Myocyte (in vitro differentiated cells): ENCODE results near the gene ELP4. TPM values are rescaled to one million over a fixed set of nuclear protein-coding genes. Genes with fewer than 3 reads are reported as not detected.
"Not testable (repeated sequence)": the region's sequence is repeated elsewhere in the genome, so short reads cannot be mapped to it uniquely, and the experiment has no call there.

Experiments used
- DNase-seq: peaks from one replicate; pipeline ENCODE4 v3.0.0-alpha.2; 2012; ENCODE audit warnings: low read depth
- total RNA-seq: library from RNA; depleted of rRNA; stranded (reverse); fragments of >200 nt; gene quantifications from 2 replicates; pipeline ENCODE4 v1.2.3, GENCODE V29; 2014

ELP4 gene
- total RNA-seq, 1 donor from 2014 or later = 27.2 TPM

DNA sequence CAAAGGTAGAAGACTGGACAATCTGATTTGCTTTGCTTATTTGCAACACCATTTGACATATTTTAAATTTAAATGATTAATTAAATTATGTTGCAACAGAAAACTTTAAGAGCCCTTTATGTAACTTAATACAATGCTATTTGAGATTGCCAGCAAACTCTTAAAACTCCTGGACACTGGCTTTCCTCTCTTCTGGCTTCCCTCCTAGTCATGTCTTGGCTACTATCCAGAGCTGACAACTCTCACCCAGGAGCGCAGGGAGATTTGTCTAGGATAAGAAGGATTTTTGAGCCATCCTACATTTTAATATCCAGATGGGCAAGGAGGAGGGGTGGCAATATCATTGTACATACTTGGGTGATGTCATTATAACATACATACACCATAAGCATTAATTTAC, 134.3 kb downstream of the ELP4 start:
- peak; percentile 84 for DNase-seq

DNA sequence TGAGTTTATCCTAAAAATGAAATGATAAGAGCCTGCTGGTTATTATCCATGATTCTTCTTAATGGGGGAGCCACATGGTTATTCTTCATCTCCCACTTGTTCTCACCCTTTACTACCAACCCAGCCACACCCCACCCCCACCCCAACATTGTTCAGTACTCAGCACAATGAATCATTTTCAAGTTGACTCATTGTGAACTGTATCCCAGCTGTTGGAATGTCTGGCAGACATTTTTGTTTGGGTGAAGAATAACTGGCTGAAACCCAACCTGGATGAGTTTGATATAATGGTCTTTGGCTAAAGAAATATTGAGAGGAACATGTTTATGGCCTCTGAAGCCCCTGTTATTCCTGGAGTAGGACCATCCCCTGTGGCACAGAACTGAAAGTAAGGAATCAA, 136.2 kb downstream of the ELP4 start:
- peak; percentile 94 for DNase-seq

DNA sequence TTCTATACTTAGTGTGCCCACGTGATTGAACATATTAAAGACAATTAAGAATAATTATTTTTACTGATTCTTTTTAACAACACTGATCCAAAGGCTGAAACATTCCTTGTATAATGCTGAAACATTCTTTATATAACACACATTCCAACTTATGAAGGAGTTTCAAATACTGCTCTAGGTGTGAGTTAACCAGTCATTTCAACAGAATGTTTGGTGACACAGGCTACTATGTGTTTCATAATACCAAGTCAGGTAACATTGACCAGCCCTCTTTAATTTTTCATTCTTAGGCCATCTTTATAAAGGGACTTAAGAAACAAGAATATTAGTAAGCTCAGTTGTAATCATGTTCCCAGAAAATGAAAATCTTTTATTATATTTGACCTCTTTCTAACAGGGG, 136.6 kb downstream of the ELP4 start:
- peak; percentile 24 for DNase-seq

DNA sequence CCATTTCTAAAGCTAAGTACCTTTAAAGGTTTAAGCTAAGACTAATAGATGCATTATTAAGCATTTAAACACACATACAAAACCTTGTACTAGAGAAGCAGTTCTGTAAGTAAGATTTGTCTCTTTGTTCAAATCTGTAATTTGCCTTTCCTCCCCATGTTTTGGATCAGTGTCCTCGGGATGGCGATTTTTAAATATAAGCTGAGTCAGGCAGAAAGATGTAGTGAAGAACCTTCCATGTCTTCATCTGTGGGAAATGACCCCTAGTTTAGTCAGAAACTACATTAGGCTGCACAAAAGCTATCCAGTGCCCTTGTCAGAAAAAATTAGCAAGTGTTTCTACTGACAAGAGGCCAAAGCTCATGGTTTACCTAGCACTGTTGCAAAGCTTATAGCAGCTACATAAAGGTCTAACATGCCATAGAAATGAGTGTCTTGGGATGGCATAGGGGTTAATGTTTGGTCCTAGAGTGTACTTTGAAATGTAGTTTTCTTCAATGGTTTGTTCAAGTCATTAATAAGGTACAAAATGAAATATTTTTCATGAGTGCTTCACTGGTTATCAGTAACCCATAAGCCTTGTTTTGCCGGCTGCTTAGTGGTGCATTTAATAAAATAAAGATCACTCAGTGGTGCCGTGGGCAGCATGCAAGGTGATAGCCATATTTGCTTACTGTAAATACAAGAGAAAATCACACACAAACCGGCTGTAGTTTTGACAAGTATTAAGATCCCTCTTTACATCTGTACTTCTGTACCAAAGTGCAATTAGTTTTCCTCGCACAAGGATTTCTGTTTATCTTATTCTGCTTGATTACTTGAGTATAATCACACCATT, 139.8 kb downstream of the ELP4 start:
- DNase-seq = no peak

DNA sequence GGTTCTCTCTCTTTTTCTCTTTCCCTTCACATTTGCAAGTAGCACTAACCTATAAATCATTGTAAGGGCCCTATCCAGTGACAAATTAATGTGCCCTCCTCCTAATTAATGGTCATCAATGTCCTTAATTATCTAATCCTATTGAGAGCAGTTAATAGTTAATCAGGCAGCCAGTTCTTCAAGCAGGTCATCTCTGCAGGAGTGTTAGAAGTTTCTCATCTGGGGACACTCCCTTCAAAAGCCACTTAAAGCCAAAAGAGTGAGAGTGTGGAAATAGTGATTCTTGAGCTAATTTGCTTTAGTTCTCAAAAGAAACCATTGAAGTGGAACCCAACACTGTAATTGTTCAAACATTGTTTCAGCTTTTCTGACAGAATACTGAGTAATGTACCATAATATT, 141.6 kb downstream of the ELP4 start:
- no peak for DNase-seq

DNA sequence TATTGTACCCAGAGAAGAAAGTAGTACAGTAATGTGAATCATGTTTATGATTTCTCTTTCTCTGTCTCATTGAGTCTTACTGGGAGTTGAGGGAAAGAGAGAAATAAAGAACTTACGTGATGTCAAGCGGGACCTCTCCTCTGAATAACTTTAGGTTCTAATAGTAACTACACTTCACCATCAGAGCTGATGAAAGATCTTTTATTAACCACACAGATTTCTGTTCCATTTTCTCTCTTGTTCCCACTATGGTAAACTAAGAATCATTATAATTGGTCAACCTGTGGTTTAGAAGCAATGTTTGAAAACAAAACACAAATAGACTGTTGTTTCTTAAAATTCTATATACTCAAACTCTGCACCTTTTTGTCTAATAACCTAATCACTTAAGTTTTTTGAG, 142.3 kb downstream of the ELP4 start:
- DNase-seq = no peak

DNA sequence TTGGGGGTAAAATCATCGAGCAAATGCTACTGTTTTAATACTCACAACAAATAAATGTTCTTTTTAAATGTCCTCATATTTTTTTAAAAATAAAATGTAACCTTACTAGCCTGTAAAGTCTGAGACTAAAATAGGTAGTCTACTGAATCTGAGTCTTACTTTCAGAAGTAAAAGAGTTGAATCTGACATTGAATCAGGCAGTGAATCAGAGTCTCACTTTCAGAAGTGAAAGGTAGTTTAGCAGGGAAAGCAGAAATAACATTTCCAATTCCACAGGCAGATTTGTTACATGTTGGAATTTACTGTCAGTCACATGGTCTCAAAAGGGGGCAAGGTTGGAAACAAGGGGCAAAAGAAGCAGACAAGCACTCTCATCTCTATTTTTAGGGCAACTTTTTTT, 143.0 kb downstream of the ELP4 start:
- no peak for DNase-seq

DNA sequence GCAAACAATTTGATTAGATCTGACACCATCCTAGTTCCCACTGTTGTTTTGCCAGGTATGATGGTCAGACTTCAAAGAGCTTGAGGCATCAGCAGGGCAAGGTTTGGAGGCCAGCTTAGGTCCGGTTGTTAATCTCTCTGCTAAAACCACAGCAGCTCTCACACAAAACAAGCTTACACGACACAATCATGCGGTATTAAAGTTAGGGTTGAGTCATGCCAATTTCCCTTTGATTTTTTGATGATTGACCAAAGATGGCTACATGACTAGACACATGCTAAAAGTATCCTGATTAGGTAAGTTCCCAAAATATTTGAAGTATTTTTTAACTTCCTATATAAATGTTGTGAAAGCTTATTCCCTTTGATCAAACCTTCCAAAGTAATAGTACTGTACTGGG, 145.9 kb downstream of the ELP4 start:
- peak; percentile 79 for DNase-seq

DNA sequence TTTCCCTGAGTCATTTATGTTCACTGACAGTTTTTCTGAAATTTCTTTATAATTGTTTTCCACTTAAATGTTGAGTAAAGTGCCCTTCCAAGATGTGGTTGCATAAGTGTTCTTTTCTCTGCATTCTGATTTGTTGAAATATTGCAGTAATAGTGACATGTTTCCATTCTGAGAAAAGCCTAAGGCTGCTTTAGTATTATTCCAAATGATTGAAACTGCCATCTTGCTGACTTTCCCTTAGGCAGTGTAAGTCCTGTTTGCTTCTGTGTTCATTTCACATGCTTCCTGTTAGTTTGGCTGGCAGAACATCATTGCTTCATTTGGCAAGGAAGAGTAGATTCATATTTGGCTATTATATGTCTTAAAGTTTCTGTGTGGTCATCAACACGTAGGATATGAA, 146.5 kb downstream of the ELP4 start:
- DNase-seq = no peak

DNA sequence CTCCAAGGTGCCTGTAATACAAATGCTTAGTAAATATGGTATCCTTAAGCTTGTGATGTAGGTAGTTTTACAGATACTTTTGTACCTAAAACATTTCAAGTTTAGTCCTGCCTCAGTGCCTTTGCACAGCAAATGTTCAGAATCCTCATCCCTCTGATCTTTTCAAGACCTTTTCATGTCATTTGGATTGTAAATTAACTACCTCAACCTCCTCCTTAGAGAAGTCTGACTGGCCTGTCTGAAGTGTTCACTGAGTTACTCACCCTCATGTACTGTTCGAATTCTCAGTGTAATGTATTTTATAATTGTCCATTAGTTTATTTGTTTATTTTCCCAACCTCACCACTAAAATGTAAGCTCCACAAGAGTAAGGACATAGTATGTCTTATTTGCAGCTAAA, 147.5 kb downstream of the ELP4 start:
- no peak for DNase-seq

DNA sequence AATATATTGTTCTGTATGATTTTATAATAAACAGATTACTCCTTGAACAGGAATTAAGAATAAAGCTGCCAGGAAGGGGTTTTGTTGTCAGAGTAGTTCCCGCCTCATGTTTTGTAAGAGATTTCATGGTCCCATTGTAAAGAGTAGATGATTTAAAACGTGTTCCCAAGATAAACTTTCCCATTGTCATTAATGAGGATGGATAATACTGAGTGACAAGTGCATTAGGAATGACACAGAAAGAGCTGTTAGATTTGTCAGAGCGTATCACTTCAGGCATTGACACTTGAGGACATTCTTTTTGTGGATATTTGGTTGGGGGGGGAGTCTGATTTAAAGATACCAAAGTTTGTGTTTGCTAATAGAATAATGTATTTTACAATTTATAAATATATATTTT, 154.6 kb downstream of the ELP4 start:
- no peak for DNase-seq

DNA sequence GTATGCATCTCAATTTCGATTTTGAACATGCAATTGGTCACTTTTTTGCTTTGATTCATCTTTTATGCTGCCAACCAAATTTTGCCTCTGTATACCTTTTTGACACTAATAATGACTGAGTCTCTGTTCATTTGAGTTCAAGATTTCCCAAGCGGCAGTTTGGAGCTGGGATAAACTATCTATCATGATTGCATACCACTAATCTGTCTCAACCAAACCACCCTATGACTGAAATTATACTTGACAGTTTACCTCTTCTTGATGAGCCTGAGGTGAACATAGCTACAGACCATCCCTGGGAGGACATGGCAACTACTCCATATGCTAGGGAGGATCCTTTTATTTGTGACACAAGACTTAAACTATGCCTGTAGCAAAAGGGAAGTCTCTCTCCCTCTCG, 155.4 kb downstream of the ELP4 start:
- DNase-seq = no peak

DNA sequence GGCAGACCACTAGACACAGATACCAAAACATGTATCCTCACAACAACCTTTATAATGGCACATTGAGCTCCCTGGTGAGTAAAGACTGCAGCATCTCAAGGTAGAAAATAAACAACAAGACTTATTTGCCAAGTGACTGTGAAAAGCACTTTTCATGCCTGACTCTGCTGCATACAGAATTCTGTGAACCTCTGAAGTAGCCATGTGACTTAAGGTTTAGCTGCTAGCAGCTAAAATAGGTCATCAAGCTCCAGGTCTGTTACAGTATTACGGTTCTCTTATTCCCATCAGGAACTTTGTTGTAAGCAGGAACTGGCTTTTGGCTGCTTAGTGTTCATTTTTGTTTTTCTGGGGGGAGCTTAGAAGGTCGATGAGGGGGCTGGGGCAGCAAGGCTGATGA, 162.1 kb downstream of the ELP4 start:
- no peak for DNase-seq

DNA sequence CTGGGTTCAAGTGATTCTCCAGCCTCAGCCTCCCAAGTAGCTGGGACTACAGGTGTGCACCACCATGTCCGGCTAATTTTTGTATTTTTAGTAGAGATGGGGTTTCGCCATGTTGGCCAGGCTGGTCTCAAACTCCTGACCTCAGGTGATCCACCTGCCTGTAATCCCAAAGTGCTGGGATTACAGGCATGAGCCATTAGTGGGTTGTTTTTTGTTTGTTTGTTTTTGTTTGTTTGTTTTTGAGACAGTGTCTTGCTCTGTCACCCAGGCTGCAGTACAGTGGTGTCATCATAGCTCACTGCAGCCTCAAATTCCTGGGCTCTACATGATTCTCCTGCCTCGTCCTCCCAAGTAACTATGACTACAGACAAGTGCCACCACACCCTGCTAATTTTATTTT, 163.5 kb downstream of the ELP4 start:
- DNase-seq = not testable (repeated sequence)

DNA sequence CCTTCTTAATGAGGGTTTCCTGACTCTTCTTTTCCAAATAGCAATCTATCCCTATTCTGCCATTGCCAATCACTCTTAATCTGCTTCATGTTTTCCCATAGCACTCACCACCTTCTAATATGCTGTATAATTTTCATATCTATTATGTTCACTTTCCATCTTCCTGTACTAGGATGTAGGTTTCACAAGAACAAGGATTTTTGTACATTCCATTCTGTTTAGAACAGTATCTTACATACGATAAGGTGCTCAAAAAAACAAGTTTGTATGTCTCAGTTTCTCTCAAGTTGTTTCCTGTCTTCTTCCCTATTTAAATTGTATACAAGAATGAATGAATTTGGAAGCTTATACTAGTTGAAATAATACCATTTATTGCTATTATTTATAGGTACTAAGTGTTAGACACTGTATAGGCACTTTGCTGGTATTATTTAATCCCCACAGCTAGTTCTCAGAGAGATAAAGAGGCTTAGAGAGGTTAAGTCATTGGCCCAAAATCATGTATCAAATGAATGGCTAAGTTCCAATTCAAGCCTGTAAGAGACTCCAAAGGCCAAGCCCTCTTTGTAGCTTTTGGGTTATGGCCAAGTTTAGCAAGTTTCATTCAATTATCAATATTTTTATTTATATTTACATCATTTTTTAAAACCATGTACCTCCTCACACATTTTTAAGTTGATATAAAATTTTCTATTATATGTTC, 166.9 kb downstream of the ELP4 start:
- no peak for DNase-seq

DNA sequence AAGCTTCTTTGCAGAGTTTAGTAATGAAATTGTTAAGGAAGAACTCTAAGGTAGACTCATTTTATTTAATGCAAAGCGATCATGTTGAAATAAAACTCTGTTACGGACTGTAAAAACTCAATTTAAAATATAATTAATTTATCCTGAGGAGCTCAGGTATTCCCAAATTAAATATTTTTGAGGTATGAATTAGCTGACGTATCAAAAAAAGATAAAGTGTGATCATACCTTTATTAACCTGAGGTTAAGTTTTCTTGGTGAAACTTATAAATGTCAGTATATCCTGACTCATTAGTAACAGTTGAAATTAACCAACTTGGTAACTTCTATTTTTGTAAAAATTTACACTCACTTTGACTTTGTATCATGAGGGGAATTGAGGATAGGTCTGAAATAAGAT, 171.2 kb downstream of the ELP4 start:
- DNase-seq = no peak

DNA sequence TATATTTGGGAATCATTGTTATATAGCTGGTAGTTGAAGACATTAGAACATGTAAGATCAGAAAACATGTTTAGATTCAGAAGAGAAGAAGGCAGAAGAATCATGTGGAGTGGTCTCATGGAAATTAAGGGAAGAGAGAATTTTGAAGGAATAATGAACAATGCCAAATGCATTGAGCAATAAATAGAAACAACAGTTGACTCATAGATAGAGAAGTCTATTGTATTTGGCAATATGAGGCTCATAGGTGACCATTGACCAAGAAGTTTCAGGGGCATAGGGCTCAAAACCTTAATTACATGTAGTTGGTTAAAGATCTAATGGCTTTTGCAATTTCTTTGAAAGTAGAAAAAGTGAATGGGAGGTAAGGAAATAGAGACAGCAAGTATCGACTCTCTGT, 177.7 kb downstream of the ELP4 start:
- no peak for DNase-seq

DNA sequence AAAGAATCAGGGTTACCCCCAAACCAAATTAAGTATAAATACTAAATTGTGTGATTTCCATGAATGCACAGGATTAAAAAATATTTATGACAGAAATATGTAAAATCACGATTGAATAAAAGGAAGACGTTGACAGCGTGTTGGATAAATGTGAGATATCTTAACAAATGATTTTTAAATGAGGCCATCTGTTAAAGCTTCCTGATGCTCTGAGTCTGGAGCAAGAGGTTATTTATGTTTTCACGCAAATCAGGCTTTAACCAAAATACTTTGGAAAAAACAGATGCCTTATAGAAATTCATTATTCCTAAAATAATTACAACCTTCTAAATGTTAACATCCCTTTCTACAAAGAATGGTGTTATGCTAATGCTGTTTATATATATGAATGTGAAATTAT, 178.3 kb downstream of the ELP4 start:
- no peak for DNase-seq

DNA sequence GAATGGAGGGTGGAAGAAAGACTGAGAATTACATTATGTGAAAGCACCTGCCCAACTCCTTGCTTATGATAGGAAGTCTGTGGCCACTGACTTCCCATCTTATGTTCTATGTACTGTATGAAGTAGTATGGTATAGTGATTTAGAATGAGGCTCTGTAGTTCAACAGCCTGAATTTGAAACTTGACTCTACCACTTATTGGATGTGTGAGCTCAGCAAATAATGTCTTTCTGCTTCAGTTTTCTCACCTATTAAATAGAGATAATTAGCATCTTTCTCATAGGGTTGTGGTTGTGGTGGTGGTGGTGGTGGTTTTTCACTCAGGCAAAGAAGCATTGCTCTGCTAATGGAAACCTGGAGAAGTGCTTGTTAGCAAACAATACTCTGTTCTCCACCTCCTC, 180.0 kb downstream of the ELP4 start:
- no peak for DNase-seq

DNA sequence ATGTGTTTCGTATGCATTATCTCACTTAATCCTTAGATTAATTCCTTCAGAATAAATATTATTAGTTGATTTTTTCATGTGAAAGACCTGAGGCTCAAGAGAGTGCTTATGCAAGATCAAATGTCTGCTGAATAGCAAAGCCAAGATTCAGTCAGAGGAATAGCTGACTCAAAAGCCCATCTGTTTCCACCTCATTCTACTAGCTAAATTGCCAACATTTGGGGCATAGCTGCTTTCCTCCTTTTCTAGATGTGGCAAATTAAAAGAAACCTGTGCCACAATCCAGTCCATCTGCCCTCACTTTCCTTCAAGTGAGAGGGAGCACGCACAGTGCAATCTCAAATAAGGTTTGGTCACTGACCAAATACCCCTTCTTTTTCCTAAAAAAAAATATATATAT, 180.5 kb downstream of the ELP4 start:
- peak; percentile 9 for DNase-seq

DNA sequence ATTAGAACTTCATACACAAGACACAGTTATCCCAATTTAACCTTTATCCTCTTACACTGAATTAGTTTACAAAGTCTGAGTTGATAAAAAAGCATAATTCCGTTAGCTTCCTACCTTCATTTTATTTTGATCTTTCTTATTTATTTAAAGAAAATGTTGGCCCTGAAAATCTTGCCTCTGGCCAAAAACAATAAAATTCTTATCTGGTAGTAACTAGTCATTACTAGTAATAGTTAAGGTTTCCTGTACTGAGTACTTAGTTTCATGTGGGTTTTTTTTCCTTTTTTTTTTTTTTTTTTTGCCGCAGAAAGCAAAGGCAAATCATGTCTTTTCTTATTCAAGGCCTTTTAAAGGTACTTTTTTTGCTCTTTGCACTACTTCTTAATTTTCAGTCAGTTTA, 180.9 kb downstream of the ELP4 start:
- DNase-seq = no peak

DNA sequence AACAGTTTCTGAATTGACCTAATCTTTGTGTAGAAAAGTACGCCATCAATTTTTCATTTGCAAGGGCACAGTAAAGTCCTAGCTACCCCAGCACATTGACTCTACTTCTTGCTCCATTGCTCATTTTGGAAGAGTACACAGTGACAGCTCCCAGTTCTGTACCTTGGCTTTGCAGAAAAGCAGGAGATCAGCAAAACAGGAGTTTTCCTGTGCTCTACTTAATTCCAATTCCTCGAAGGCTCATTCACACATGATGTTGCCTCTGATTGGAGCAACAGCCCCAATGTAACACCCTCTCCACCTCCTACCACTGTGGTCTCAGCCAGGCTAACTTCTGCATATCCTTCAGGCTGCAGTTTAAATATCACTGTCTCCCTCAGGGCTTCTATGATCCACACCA, 182.9 kb downstream of the ELP4 start:
- no peak for DNase-seq

DNA sequence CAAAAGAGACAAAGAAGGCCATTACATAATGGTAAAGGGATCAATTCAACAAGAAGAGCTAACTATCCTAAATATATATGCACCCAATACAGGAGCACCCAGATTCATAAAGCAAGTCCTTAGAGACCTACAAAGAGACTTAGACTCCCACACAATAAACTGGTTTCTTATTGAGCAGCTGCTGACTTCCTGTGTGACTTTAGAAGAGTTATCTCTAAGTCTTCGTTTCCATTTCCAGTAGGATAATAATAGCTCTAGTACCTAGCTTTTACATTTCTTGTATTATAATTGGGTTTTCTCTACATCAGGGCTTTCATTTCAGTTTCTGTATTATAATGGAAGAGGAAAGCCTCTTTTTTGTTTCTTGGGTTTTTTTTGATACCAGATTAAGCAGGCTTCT, 187.5 kb downstream of the ELP4 start:
- not testable (repeated sequence) for DNase-seq
